ENCODE results near the gene NCKAP5.

GRCh38 chr2:132863961-132864360, 704.3 kb downstream of the NCKAP5 start:
- no peak for TF ChIP-seq EHMT2 (IDR thresholded peaks at IDR 0.05)
- no peak for TF ChIP-seq NFXL1 (CRISPR knock-in tag; IDR thresholded peaks at IDR 0.05)
- TF ChIP-seq ERF (CRISPR knock-in tag; IDR thresholded peaks at IDR 0.05): no peak
- TF ChIP-seq CEBPB (tag; IDR thresholded peaks at IDR 0.05): no peak
- no peak for TF ChIP-seq ZFP30 (CRISPR knock-in tag; IDR thresholded peaks at IDR 0.05; ENCODE audit: borderline replicate concordance)
- no peak for TF ChIP-seq EZH2 (IDR thresholded peaks at IDR 0.05; ENCODE audit: borderline replicate concordance, low read depth, low read length)
- no peak for TF ChIP-seq PURB (CRISPR knock-in tag; IDR thresholded peaks at IDR 0.05; ENCODE audit: low read depth)
- no peak for TF ChIP-seq ZNF592 (IDR thresholded peaks at IDR 0.05)
- no peak for TF ChIP-seq ELK1 (CRISPR knock-in tag; IDR thresholded peaks at IDR 0.05)
- TF ChIP-seq ZNF354B (CRISPR knock-in tag; IDR thresholded peaks at IDR 0.05): no peak

Data from K562 (cell line).